GM12864 (cell line): ENCODE results near the gene KHK.

Experiments used
- DNase-seq: peaks from one replicate; pipeline ENCODE4 v3.0.0-alpha.2; 2011; ENCODE audit warnings: low read depth
- H3K4me3 ChIP-seq: 2 replicates; pipeline ENCODE4 v1.5.1; 2011; ENCODE audit warnings: mild to moderate bottlenecking, low read depth, low read length, control low read depth
- CTCF ChIP-seq: IDR thresholded peaks from 2 replicates; pipeline ENCODE4 v1.5.1; 2011; ENCODE audit warnings: low read depth, mild to moderate bottlenecking, moderate library complexity, low read length, control low read depth, inconsistent platforms; ENCODE audit errors: missing control alignments

Gene KHK

GRCh38 chr2:27041752-27042151 lies 44.8 kb upstream of the KHK start:
- no peak for TF ChIP-seq CTCF
- H3K4me3 ChIP-seq = no peak overlapping the region
- DNase-seq = no peak

GRCh38 chr2:27042159-27042661 lies 44.4 kb upstream of the KHK start:
- H3K4me3 ChIP-seq = no peak overlapping the region
- peak; percentile 49 for DNase-seq
- TF ChIP-seq CTCF = no peak

- no peak for DNase-seq
- H3K4me3 ChIP-seq = no peak overlapping the region
- TF ChIP-seq CTCF = no peak
Observed at GRCh38 chr2:27042985-27043634, 43.5 kb upstream of the KHK start.

- H3K4me3 ChIP-seq = peak overlapping the region; percentile 70
- no peak for TF ChIP-seq CTCF
- peak; percentile 21 for DNase-seq
Observed at GRCh38 chr2:27049422-27050280, 36.9 kb upstream of the KHK start.

DNA sequence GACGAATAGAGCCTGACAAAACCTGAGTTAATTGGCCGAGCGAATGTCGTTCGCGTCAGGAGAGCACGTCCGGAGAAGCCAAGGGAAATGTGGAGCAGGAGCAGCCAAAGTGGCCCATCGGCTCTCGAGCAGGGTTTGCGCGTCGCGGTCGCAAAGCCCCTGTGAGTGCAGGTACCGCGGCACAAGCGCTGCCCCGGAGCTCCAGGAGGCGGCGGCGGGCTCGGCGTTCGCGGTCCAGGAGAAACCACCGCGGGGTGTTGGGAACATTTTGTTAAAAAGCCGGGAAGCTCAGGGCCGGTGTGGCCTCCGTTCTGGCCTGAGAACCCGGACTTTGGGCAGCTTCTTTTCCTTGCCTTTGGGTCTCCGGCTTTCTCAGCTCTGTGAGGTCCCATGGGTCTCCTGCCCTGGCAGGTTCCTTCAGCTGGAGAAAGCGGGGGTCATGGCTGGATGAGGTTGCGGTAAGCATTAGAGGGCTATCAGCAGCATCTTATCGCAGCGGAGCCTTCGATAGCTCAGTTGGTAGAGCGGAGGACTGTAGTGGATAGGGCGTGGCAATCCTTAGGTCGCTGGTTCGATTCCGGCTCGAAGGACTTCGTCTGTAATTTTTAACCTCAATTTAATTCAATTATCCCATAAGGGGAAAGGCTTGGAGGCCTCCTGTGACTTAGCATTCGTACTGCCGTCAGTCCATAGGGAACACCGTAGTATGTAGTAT lies 36.1 kb upstream of the KHK start:
- peak; percentile 33 for TF ChIP-seq CTCF
- DNase-seq = peak; percentile 87
- H3K4me3 ChIP-seq = peak overlapping the region; percentile 70

DNA sequence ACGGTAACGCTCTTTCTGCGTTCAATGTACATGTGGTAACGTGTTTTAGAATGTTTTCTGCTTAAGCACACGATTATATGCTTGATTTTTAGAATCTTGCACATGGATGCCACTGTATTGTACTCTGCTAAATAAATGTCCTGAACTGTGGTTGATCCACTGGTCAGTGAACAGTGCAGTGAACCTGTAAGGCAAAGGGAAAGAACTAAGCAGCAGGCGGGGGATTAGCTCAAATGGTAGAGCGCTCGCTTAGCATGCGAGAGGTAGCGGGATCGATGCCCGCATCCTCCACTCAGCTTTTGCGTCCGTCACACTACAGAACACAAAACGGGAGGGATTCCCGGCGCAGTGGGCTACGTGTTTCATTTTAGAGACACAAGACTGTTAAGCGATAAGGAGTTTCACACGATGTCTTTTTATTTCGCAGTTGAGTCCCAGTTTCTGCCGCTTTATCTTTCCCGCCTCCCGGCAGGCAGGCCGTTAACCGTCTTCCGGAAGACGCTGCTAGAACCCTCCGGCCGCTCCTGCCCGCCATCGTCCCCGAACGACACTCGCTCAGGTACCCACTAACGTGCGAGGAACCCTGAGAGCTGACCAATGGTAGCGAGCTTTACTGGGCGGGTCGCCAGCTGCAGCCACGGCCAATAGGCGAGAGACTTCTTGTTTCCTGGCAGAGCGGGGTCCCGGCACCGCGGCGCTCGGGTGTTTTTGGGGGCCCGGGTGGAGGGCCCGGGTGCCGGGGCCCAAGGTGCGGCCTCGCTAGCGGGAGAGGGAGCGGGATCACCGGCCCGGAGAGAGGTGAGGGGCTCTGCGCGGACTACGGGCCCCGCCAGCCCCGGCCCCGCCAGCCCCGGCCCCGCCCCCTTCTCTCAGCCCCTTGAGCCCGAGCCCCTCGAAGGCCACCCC lies 35.3 kb upstream of the KHK start, which contains the start of gene AGBL5:
AGBL5 (plus strand) TSS at position 673 of the 906 bp plus-strand sequence. CDS start 1,291 bp downstream, outside the sequence.
- TF ChIP-seq CTCF = no peak
- H3K4me3 ChIP-seq = peak within 1 kb of the TSS; percentile 70
- peak; percentile 91 for DNase-seq
